ENCODE data around the gene AP3B1.

Gene AP3B1

DNA sequence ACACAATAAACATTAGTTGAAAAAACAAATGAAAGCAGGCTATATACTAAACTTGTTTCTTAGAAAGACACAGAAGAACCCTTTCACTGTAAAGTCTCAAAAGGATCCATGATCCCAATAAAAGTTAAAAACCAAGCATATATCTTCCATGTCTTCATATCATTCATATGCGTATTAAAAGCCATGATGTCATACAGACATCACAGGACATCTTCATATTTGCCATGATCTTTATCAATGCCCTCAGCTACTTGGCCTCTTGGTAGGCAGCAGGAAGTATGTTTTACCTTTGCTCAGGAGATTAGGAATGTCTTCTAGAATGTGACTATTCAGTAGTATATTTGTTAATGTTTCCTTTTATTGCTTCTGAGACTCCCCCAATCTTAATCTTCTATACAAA lies 16.8 kb downstream of the AP3B1 start:
- CTCF ChIA-PET = no interaction called here
- no peak for DNase-seq (ENCODE audit: low read depth, low spot score)
- TF ChIP-seq, protein P1, sequence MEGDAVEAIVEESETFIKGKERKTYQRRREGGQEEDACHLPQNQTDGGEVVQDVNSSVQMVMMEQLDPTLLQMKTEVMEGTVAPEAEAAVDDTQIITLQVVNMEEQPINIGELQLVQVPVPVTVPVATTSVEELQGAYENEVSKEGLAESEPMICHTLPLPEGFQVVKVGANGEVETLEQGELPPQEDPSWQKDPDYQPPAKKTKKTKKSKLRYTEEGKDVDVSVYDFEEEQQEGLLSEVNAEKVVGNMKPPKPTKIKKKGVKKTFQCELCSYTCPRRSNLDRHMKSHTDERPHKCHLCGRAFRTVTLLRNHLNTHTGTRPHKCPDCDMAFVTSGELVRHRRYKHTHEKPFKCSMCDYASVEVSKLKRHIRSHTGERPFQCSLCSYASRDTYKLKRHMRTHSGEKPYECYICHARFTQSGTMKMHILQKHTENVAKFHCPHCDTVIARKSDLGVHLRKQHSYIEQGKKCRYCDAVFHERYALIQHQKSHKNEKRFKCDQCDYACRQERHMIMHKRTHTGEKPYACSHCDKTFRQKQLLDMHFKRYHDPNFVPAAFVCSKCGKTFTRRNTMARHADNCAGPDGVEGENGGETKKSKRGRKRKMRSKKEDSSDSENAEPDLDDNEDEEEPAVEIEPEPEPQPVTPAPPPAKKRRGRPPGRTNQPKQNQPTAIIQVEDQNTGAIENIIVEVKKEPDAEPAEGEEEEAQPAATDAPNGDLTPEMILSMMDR (IDR thresholded peaks at IDR 0.05; ENCODE audit: insufficient read depth, low read length, missing control alignments) = no peak
- POLR2A ChIA-PET = no interaction called here
- H3K4me3 ChIP-seq (ENCODE audit: low read depth, low read length) = no peak overlapping the region

- POLR2A ChIA-PET = no interaction called here
- no peak for DNase-seq (ENCODE audit: low read depth, low spot score)
- TF ChIP-seq, protein P1 (IDR thresholded peaks at IDR 0.05; ENCODE audit: insufficient read depth, low read length, missing control alignments) = no peak
- H3K4me3 ChIP-seq (ENCODE audit: low read depth, low read length) = no peak overlapping the region
- CTCF ChIA-PET = no interaction called here
Observed at GRCh38 chr5:78275998-78276543, 18.4 kb downstream of the AP3B1 start.

- no peak for DNase-seq (ENCODE audit: low read depth, low spot score)
- H3K4me3 ChIP-seq (ENCODE audit: low read depth, low read length) = no peak overlapping the region
- CTCF ChIA-PET = interaction anchor here (0.7 kb wide), 1 partner anchor 281 kb away, joined by 3 read pairs; no protein-coding TSS in a partner anchor
- POLR2A ChIA-PET = interaction anchor here (0.6 kb wide), 1 partner anchor 230 kb away, joined by 5 read pairs; no protein-coding TSS in a partner anchor
- TF ChIP-seq, protein P1 (IDR thresholded peaks at IDR 0.05; ENCODE audit: insufficient read depth, low read length, missing control alignments) = no peak
Observed at GRCh38 chr5:78274540-78275197, 19.8 kb downstream of the AP3B1 start.

DNA sequence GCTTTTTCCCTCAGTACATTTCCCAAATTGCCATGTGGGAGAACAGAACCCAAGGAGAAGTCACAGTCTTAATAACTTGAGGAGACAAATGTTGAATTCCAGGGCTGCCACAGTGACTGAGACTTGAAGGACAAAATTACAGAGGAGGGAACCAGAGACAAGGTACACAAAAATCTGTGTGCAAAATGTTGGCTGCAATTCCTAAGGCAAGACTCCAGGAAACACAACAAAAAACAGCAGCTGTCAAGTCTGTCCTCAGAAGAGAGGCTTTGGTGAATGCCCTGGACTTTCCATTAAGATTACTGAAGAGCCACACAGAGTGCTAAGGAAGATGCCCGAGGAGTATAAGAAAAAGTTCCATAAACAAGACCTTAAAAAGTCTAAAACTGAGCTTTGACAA lies 21.1 kb downstream of the AP3B1 start:
- ChIA-PET POLR2A (no interaction called here), CTCF (interaction anchor here (1.2 kb wide), 1 partner anchor 713 kb away, joined by 3 read pairs; no protein-coding TSS in a partner anchor)
- DNase-seq (ENCODE audit: low read depth, low spot score) = no peak
- TF ChIP-seq, protein P1 (IDR thresholded peaks at IDR 0.05; ENCODE audit: insufficient read depth, low read length, missing control alignments) = no peak
- no peak overlapping the region for H3K4me3 ChIP-seq (ENCODE audit: low read depth, low read length)

- ChIA-PET POLR2A (no interaction called here), CTCF (no interaction called here)
- no peak for DNase-seq (ENCODE audit: low read depth, low spot score)
- H3K4me3 ChIP-seq (ENCODE audit: low read depth, low read length) = no peak overlapping the region
- TF ChIP-seq, protein P1 (IDR thresholded peaks at IDR 0.05; ENCODE audit: insufficient read depth, low read length, missing control alignments) = no peak
Observed at GRCh38 chr5:78271766-78272165, 22.7 kb downstream of the AP3B1 start.

DNA sequence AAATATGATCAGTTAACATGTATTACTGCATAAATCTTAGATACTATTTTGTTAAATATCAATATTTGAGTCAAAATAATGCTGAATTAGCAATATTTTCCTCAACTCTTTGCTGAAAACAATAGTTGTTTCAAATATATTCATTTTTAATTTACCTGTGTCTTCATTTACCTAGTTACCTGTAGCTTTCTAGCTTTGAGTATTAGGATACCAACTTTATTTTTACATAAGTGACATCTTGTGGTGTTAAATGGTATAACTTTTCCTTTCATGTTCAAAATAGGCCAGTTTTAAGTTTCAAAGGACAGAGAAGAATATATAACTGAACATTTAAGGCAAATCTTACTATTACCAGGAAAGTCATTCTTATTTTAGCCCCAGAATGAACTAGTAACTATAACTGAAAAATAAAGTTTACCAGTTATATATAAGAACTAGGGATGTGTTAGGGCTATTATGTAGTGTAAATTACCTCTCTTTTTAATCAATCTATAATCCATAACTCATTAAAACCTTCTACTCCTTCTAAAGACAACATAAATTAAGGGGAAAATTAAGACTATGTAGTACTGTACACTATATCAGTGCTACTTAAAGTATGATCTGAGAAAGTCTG lies 25.3 kb downstream of the AP3B1 start:
- H3K4me3 ChIP-seq (ENCODE audit: low read depth, low read length) = no peak overlapping the region
- ChIA-PET POLR2A (no interaction called here), CTCF (interaction anchor here (0.5 to 1.6 kb wide), 10 partner anchors 9 to 709 kb away, joined by 3 to 6 read pairs (median 3); no protein-coding TSS in a partner anchor)
- TF ChIP-seq, protein P1 (IDR thresholded peaks at IDR 0.05; ENCODE audit: insufficient read depth, low read length, missing control alignments) = no peak
- DNase-seq (ENCODE audit: low read depth, low spot score) = no peak
